K562 (cell line): ENCODE results near the gene NUP188. TPM values are rescaled to one million over a fixed set of nuclear protein-coding genes. Genes with fewer than 3 reads are reported as not detected.

ENCODE experiments used
- CBX1 ChIP-seq: sonication (generic); IDR thresholded peaks from 2 replicates; pipeline ENCODE4 v1.6.1; 2016; ENCODE audit warnings: antibody characterized with exemption, low read depth, mild to moderate bottlenecking
- CEBPB ChIP-seq: fragments of 450-650 bp; IDR thresholded peaks from 2 replicates; pipeline ENCODE4 v1.6.1; 2016; ENCODE audit warnings: missing genetic modification characterization, missing compliant biosample characterization
- CHD1 ChIP-seq: fragments of 200-600 bp; sonication (generic); IDR thresholded peaks from one replicate; pipeline ENCODE4 v1.6.1; 2012; ENCODE audit warnings: mild to moderate bottlenecking, moderate library complexity, low read length, inconsistent platforms
- DPF2 ChIP-seq: fragments of 450-650 bp; IDR thresholded peaks from 2 replicates; pipeline ENCODE4 v1.6.1; 2016
- HMG20B ChIP-seq: fragments of 250-450 bp; sonication (Bioruptor Pico); IDR thresholded peaks from 2 replicates; pipeline ENCODE4 v1.5.0; 2021; ENCODE audit warnings: mild to moderate bottlenecking
- HNRNPUL1 ChIP-seq: fragments of 200-400 bp; formaldehyde crosslinking; IDR thresholded peaks from 2 replicates; pipeline ENCODE4 v1.6.1; 2017; ENCODE audit warnings: low read length
- IRF2 ChIP-seq: sonication (generic); formaldehyde crosslinking; IDR thresholded peaks from 2 replicates; pipeline ENCODE4 v1.8.1; 2022; ENCODE audit warnings: mild to moderate bottlenecking, missing genetic modification reagents
- L3MBTL2 ChIP-seq: fragments of 450-650 bp; IDR thresholded peaks from 2 replicates; pipeline ENCODE4 v1.6.1; 2016; ENCODE audit warnings: mild to moderate bottlenecking, moderate library complexity
- NELFE ChIP-seq: IDR thresholded peaks from 2 replicates; pipeline ENCODE4 v1.6.1; 2011; ENCODE audit warnings: mild to moderate bottlenecking; ENCODE audit not compliant: insufficient read depth, insufficient read length
- NFIX ChIP-seq: fragments of 250-450 bp; sonication (Bioruptor Pico); IDR thresholded peaks from 2 replicates; pipeline ENCODE4 v1.4.0; 2020; ENCODE audit warnings: low read depth, mild to moderate bottlenecking, moderate library complexity
- POLR2G ChIP-seq: fragments of 200-400 bp; formaldehyde crosslinking; IDR thresholded peaks from 2 replicates; pipeline ENCODE4 v1.6.1; 2017; ENCODE audit warnings: low read depth, mild to moderate bottlenecking, antibody characterized with exemption, low read length, moderate library complexity
- PRMT5 ChIP-seq: sonication (generic); formaldehyde crosslinking; IDR thresholded peaks from 2 replicates; pipeline ENCODE4 v1.5.0; 2020; ENCODE audit warnings: missing genetic modification reagents
- RBM25 ChIP-seq: fragments of 200-400 bp; formaldehyde crosslinking; IDR thresholded peaks from 2 replicates; pipeline ENCODE4 v1.6.1; 2018; ENCODE audit warnings: low read length, low read depth, moderate library complexity; ENCODE audit not compliant: severe bottlenecking
- SMARCA5 ChIP-seq: fragments of 450-650 bp; IDR thresholded peaks from 2 replicates; pipeline ENCODE4 v1.6.1; 2016
- SMARCC2 ChIP-seq: fragments of 450-650 bp; IDR thresholded peaks from 2 replicates; pipeline ENCODE4 v1.6.1; 2017; ENCODE audit warnings: antibody characterized with exemption, moderate library complexity, mild to moderate bottlenecking, low read depth
- U2AF2 ChIP-seq: fragments of 200-400 bp; formaldehyde crosslinking; optimal IDR thresholded peaks from 2 replicates; pipeline ENCODE3; 2017; ENCODE audit warnings: low read depth, mild to moderate bottlenecking, low read length
- ZNF146 ChIP-seq: IDR thresholded peaks from one replicate; pipeline ENCODE4 v1.6.1; 2018; ENCODE audit warnings: missing compliant biosample characterization; ENCODE audit not compliant: unreplicated experiment
- ZNF174 ChIP-seq: fragments of 250-450 bp; sonication (Bioruptor Pico); IDR thresholded peaks from 2 replicates; pipeline ENCODE4 v1.4.0; 2020; ENCODE audit warnings: mild to moderate bottlenecking
- ZNF24 ChIP-seq: fragments of 450-650 bp; IDR thresholded peaks from 2 replicates; pipeline ENCODE4 v1.6.1; 2016
- ZNF347 ChIP-seq: fragments of 450-650 bp; formaldehyde crosslinking; IDR thresholded peaks from 2 replicates; pipeline ENCODE4 v1.4.0; 2020; ENCODE audit warnings: low read depth, mild to moderate bottlenecking, moderate library complexity
- ZNF507 ChIP-seq: conservative IDR thresholded peaks from 2 replicates; pipeline ENCODE4 v1.6.1; 2017; ENCODE audit warnings: missing genetic modification characterization, missing compliant biosample characterization
- ZSCAN29 ChIP-seq: fragments of 450-650 bp; IDR thresholded peaks from 2 replicates; pipeline ENCODE4 v1.6.1; 2017
- polyA plus RNA-seq, 8 experiments: library from polyadenylated mRNA; depleted of rRNA in 4 of 8; stranded (reverse) in 5 of 8; unstranded in 3 of 8; fragments of >200 nt; fragmentation: Nextera tagmentation in 2 of 8; fragmentation: Illumina TruSeq in 1 of 8; extraction: Ambion mirVana in 2 of 8; extraction: Trizol in 1 of 8; gene quantifications; 2 replicates each; pipeline versions ENCODE4 v1.2.1 to v1.2.3, GENCODE V29; 2011 to 2014; ENCODE audit warnings: inconsistent platforms in 1 of 8, missing spikeins in 1 of 8
- total RNA-seq, 7 experiments: library from RNA; depleted of rRNA in 6 of 7; stranded (reverse); fragments of >200 nt in 6 of 7; fragmentation: Illumina TruSeq in 2 of 7; extraction: Trizol in 2 of 7; gene quantifications; 2 replicates each; pipeline versions ENCODE4 v1.2.1 to v1.2.3, GENCODE V29; 2011 to 2021; ENCODE audit warnings: low replicate concordance in 1 of 7
- TF ChIP-seq, protein P1 (sequence below): sonication (generic); formaldehyde crosslinking; IDR thresholded peaks from 2 replicates; pipeline ENCODE4 v1.8.0; 2022; ENCODE audit warnings: mild to moderate bottlenecking, missing genetic modification reagents
- TF ChIP-seq, protein P2 (sequence below): fragments of 450-650 bp; formaldehyde crosslinking; IDR thresholded peaks from 2 replicates; pipeline ENCODE4 v1.4.0; 2020; ENCODE audit warnings: mild to moderate bottlenecking
- TF ChIP-seq, protein P3 (sequence below), 2 experiments: IDR thresholded peaks; 2 replicates each; pipeline ENCODE4 v1.6.1; 2012; ENCODE audit warnings: improper control_type of control experiment in 2 of 2, low read depth in 2 of 2, low read length in 2 of 2, borderline replicate concordance in 1 of 2
- TF ChIP-seq, protein P4 (sequence below): fragments of 450-650 bp; IDR thresholded peaks from 2 replicates; pipeline ENCODE4 v1.6.1; 2016; ENCODE audit warnings: low read depth, mild to moderate bottlenecking, moderate library complexity

Gene NUP188
- total and polyA plus RNA-seq, 9 of the 15 experiments (the other 6 are each of a cell fraction or from before 2014, with no cell fraction given), result 11.7 to 135 (median 70.6) TPM

DNA sequence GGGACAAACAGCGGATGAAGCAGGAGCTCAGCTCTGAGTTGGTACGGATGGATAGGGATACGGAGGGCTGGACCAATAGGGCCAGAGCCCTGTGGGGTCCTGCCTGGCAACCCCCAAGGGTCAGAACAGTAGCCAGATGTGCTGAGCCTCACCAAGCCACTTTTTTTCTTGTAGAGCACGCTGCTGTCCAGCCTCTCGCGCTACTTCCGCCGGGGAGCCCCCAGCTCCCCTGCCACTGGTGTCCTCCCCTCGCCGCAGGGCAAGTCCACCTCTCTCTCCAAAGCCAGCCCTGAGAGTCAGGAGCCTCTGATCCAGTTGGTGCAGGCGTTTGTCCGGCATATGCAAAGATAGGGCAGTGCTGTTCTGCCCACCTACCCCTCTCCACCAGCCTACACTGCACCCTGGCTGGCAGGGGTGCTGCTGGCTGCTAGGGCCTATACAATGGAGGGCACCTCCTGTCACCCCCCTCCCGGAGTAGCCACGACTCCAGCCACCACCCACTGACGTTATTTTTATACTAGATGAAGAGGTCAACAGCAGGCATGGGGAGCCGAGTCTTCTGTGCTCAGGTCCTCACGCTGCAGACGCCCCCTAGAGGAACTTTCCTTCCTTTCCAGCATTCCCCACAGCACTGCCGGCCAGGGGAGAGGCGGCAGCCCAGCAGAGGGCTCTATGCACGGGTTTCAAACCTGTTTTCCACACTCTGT is 59.0 kb downstream of the NUP188 start (continued):
- peak; percentile 16; the same call in 1 of the 2 replicates for TF ChIP-seq L3MBTL2
- TF ChIP-seq, protein P1, sequence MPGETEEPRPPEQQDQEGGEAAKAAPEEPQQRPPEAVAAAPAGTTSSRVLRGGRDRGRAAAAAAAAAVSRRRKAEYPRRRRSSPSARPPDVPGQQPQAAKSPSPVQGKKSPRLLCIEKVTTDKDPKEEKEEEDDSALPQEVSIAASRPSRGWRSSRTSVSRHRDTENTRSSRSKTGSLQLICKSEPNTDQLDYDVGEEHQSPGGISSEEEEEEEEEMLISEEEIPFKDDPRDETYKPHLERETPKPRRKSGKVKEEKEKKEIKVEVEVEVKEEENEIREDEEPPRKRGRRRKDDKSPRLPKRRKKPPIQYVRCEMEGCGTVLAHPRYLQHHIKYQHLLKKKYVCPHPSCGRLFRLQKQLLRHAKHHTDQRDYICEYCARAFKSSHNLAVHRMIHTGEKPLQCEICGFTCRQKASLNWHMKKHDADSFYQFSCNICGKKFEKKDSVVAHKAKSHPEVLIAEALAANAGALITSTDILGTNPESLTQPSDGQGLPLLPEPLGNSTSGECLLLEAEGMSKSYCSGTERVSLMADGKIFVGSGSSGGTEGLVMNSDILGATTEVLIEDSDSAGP (CRISPR knock-in tag), result no peak
- no peak for TF ChIP-seq CHD1
- TF ChIP-seq POLR2G, result peak; percentile 83
- no peak for TF ChIP-seq ZNF24
- TF ChIP-seq CEBPB, result no peak
- TF ChIP-seq RBM25, result no peak
- no peak for TF ChIP-seq SMARCC2
- TF ChIP-seq, protein P2, sequence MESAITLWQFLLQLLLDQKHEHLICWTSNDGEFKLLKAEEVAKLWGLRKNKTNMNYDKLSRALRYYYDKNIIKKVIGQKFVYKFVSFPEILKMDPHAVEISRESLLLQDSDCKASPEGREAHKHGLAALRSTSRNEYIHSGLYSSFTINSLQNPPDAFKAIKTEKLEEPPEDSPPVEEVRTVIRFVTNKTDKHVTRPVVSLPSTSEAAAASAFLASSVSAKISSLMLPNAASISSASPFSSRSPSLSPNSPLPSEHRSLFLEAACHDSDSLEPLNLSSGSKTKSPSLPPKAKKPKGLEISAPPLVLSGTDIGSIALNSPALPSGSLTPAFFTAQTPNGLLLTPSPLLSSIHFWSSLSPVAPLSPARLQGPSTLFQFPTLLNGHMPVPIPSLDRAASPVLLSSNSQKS (CRISPR knock-in tag), result no peak
- TF ChIP-seq IRF2 (CRISPR knock-in tag), result no peak
- no peak for TF ChIP-seq CBX1
- TF ChIP-seq ZNF146, result no peak
- no peak for TF ChIP-seq ZNF347 (CRISPR knock-in tag)
- no peak for TF ChIP-seq U2AF2
- TF ChIP-seq, protein P3, sequence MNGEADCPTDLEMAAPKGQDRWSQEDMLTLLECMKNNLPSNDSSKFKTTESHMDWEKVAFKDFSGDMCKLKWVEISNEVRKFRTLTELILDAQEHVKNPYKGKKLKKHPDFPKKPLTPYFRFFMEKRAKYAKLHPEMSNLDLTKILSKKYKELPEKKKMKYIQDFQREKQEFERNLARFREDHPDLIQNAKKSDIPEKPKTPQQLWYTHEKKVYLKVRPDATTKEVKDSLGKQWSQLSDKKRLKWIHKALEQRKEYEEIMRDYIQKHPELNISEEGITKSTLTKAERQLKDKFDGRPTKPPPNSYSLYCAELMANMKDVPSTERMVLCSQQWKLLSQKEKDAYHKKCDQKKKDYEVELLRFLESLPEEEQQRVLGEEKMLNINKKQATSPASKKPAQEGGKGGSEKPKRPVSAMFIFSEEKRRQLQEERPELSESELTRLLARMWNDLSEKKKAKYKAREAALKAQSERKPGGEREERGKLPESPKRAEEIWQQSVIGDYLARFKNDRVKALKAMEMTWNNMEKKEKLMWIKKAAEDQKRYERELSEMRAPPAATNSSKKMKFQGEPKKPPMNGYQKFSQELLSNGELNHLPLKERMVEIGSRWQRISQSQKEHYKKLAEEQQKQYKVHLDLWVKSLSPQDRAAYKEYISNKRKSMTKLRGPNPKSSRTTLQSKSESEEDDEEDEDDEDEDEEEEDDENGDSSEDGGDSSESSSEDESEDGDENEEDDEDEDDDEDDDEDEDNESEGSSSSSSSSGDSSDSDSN (IDR thresholded peaks at IDR 0.05; ENCODE audit: borderline replicate concordance in 1 of 2, low read depth in 2 of 2, low read length in 2 of 2), result no peak
- TF ChIP-seq DPF2, result no peak
- TF ChIP-seq, protein P4, sequence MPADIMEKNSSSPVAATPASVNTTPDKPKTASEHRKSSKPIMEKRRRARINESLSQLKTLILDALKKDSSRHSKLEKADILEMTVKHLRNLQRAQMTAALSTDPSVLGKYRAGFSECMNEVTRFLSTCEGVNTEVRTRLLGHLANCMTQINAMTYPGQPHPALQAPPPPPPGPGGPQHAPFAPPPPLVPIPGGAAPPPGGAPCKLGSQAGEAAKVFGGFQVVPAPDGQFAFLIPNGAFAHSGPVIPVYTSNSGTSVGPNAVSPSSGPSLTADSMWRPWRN, result no peak
- 0 out of 2 replicates have a peak, but pooled peaks have one; percentile 16 for TF ChIP-seq SMARCA5
- TF ChIP-seq ZNF174 (CRISPR knock-in tag), result no peak
- no peak for TF ChIP-seq ZNF507 (tag)
- no peak for TF ChIP-seq HMG20B (CRISPR knock-in tag)
- no peak for TF ChIP-seq NELFE
- no peak for TF ChIP-seq NFIX (CRISPR knock-in tag)
- TF ChIP-seq PRMT5, result no peak
- TF ChIP-seq ZSCAN29, result peak; percentile 73; the same call in 1 of the 2 replicates
- TF ChIP-seq HNRNPUL1, result no peak
